K562 (cell line): Measurements from ENCODE around the gene RAD51D. TPM values are rescaled to one million over a fixed set of nuclear protein-coding genes. Genes with fewer than 3 reads are reported as not detected.

Source experiments
- CAMTA2 ChIP-seq: fragments of 250-450 bp; sonication (Bioruptor Pico); conservative IDR thresholded peaks from 2 replicates; pipeline ENCODE4 v1.5.1; 2022
- CHD2 ChIP-seq: IDR thresholded peaks from 2 replicates; pipeline ENCODE4 v1.6.1; 2011; ENCODE audit warnings: low read depth, low read length
- DDX20 ChIP-seq: fragments of 450-650 bp; IDR thresholded peaks from 2 replicates; pipeline ENCODE4 v1.6.1; 2016; ENCODE audit warnings: missing genetic modification characterization, low read depth, mild to moderate bottlenecking, missing compliant biosample characterization, moderate library complexity
- GATAD2A ChIP-seq: fragments of 450-650 bp; IDR thresholded peaks from 2 replicates; pipeline ENCODE4 v1.6.1; 2017
- HMGXB4 ChIP-seq: sonication (generic); formaldehyde crosslinking; IDR thresholded peaks from 2 replicates; pipeline ENCODE4 v1.8.1; 2023; ENCODE audit warnings: mild to moderate bottlenecking, missing genetic modification reagents
- HOXB6 ChIP-seq: fragments of 250-450 bp; sonication (Bioruptor Pico); IDR thresholded peaks from 2 replicates; pipeline ENCODE4 v1.5.1; 2022; ENCODE audit warnings: mild to moderate bottlenecking, borderline replicate concordance
- ILF3 ChIP-seq: fragments of 450-650 bp; IDR thresholded peaks from 2 replicates; pipeline ENCODE4 v1.6.1; 2018; ENCODE audit warnings: antibody characterized with exemption, mild to moderate bottlenecking, moderate library complexity, borderline replicate concordance
- KAT7 ChIP-seq: sonication (generic); formaldehyde crosslinking; IDR thresholded peaks from 2 replicates; pipeline ENCODE4 v1.8.0; 2022; ENCODE audit warnings: missing genetic modification reagents, mild to moderate bottlenecking, borderline replicate concordance
- MBD2 ChIP-seq: sonication (generic); IDR thresholded peaks from 2 replicates; pipeline ENCODE4 v1.6.1; 2016; ENCODE audit warnings: low read depth, borderline replicate concordance
- MCM3 ChIP-seq: fragments of 450-650 bp; IDR thresholded peaks from 2 replicates; pipeline ENCODE4 v1.6.1; 2016
- NCOA2 ChIP-seq, 2 experiments: fragments of 450-650 bp; IDR thresholded peaks; 2 replicates each; pipeline ENCODE4 v1.6.1; 2018; ENCODE audit warnings: mild to moderate bottlenecking in 2 of 2, moderate library complexity in 1 of 2; ENCODE audit not compliant: partially characterized antibody in 2 of 2
- NEUROD1 ChIP-seq: fragments of 150-350 bp; IDR thresholded peaks from 2 replicates; pipeline ENCODE4 v1.6.1; 2014; ENCODE audit warnings: borderline replicate concordance, low read length, low read depth; ENCODE audit not compliant: partially characterized antibody
- NR1H2 ChIP-seq: sonication (generic); formaldehyde crosslinking; IDR thresholded peaks from 2 replicates; pipeline ENCODE4 v1.4.0; 2020; ENCODE audit warnings: mild to moderate bottlenecking, missing genetic modification reagents
- PHB ChIP-seq: fragments of 250-450 bp; sonication (Bioruptor Pico); IDR thresholded peaks from 2 replicates; pipeline ENCODE4 v1.5.0; 2021
- POLR2H ChIP-seq: IDR thresholded peaks from 2 replicates; pipeline ENCODE4 v1.6.1; 2016; ENCODE audit warnings: missing genetic modification characterization, low read depth, mild to moderate bottlenecking, control low read depth, missing compliant biosample characterization, moderate library complexity
- SRF ChIP-seq, 2 experiments: fragments of 250-450, 450-650 bp in 1 of 2; sonication (Bioruptor Pico) in 1 of 2; sonication (generic) in 1 of 2; formaldehyde crosslinking; IDR thresholded peaks; 2 replicates each; pipeline versions ENCODE4 v1.5.0 to v1.5.1; 2020 to 2022; ENCODE audit warnings: mild to moderate bottlenecking in 1 of 2, missing genetic modification reagents in 1 of 2
- SRSF7 ChIP-seq: fragments of 200-400 bp; formaldehyde crosslinking; optimal IDR thresholded peaks from 2 replicates; pipeline ENCODE3; 2017; ENCODE audit warnings: mild to moderate bottlenecking, low read depth, low read length
- TSC22D4 ChIP-seq: fragments of 450-650 bp; IDR thresholded peaks from 2 replicates; pipeline ENCODE4 v1.6.1; 2016; ENCODE audit warnings: missing genetic modification characterization, missing biosample characterization, control low read depth
- ZBTB34 ChIP-seq: fragments of 250-450 bp; sonication (Bioruptor Pico); IDR thresholded peaks from 2 replicates; pipeline ENCODE4 v1.8.0; 2021; ENCODE audit warnings: mild to moderate bottlenecking, moderate library complexity
- ZEB2 ChIP-seq: fragments of 450-650 bp; IDR thresholded peaks from 2 replicates; pipeline ENCODE4 v1.6.1; 2016
- ZFP30 ChIP-seq: fragments of 250-450 bp; sonication (Bioruptor Pico); IDR thresholded peaks from 2 replicates; pipeline ENCODE4 v1.8.0; 2022; ENCODE audit warnings: moderate library complexity, mild to moderate bottlenecking, inconsistent platforms, borderline replicate concordance
- ZNF324 ChIP-seq: fragments of 250-450 bp; sonication (Bioruptor Pico); IDR thresholded peaks from 2 replicates; pipeline ENCODE4 v1.4.0; 2020; ENCODE audit warnings: mild to moderate bottlenecking
- ZNF57 ChIP-seq: fragments of 450-650 bp; formaldehyde crosslinking; IDR thresholded peaks from 2 replicates; pipeline ENCODE4 v1.4.0; 2020; ENCODE audit warnings: mild to moderate bottlenecking, moderate library complexity
- ZNF584 ChIP-seq: fragments of 200-800 bp; sonication (Bioruptor generic); IDR thresholded peaks from 2 replicates; pipeline ENCODE4 v1.6.1; 2016; ENCODE audit warnings: low read depth, mild to moderate bottlenecking, missing genetic modification characterization, missing compliant biosample characterization
- ZNF592 ChIP-seq: fragments of 450-650 bp; IDR thresholded peaks from 2 replicates; pipeline ENCODE4 v1.6.1; 2017; ENCODE audit warnings: antibody characterized with exemption, mild to moderate bottlenecking
- polyA plus RNA-seq, 8 experiments: library from polyadenylated mRNA; depleted of rRNA in 4 of 8; stranded (reverse) in 5 of 8; unstranded in 3 of 8; fragments of >200 nt; fragmentation: Nextera tagmentation in 2 of 8; fragmentation: Illumina TruSeq in 1 of 8; extraction: Ambion mirVana in 2 of 8; extraction: Trizol in 1 of 8; gene quantifications; 2 replicates each; pipeline versions ENCODE4 v1.2.1 to v1.2.3, GENCODE V29; 2011 to 2014; ENCODE audit warnings: inconsistent platforms in 1 of 8, missing spikeins in 1 of 8
- total RNA-seq, 7 experiments: library from RNA; depleted of rRNA in 6 of 7; stranded (reverse); fragments of >200 nt in 6 of 7; fragmentation: Illumina TruSeq in 2 of 7; extraction: Trizol in 2 of 7; gene quantifications; 2 replicates each; pipeline versions ENCODE4 v1.2.1 to v1.2.3, GENCODE V29; 2011 to 2021; ENCODE audit warnings: low replicate concordance in 1 of 7

The RAD51D gene
- total and polyA plus RNA-seq, 9 of the 15 experiments (the other 6 are each of a cell fraction or from before 2014, with no cell fraction given), result 2.2 to 16.9 (median 8.7) TPM

GRCh38 chr17:35088356-35088880 lies 31.2 kb downstream of the RAD51D start (continued):
- no peak for TF ChIP-seq NCOA2 (IDR thresholded peaks at IDR 0.05; ENCODE audit: partially characterized antibody in 2 of 2)
- TF ChIP-seq POLR2H (tag), result no peak
- no peak for TF ChIP-seq MCM3
- no peak for TF ChIP-seq KAT7
- TF ChIP-seq HMGXB4 (CRISPR knock-in tag), result no peak
- no peak for TF ChIP-seq ZNF584 (CRISPR knock-in tag)
- no peak for TF ChIP-seq ZNF324 (CRISPR knock-in tag)
- TF ChIP-seq ZBTB34 (CRISPR knock-in tag), result no peak
- no peak for TF ChIP-seq ZFP30 (CRISPR knock-in tag)
- TF ChIP-seq HOXB6 (CRISPR knock-in tag), result no peak
- TF ChIP-seq TSC22D4 (tag), result no peak
- no peak for TF ChIP-seq ZNF592
- TF ChIP-seq DDX20 (tag), result no peak
- TF ChIP-seq CHD2, result no peak
- TF ChIP-seq NR1H2 (CRISPR knock-in tag), result no peak
- TF ChIP-seq ZEB2, result peak; percentile 74
- TF ChIP-seq MBD2, result no peak
- no peak for TF ChIP-seq SRSF7
- no peak for TF ChIP-seq CAMTA2 (CRISPR knock-in tag)
- TF ChIP-seq ILF3, result no peak
- no peak for TF ChIP-seq ZNF57 (CRISPR knock-in tag)
- no peak for TF ChIP-seq SRF (CRISPR knock-in tag; IDR thresholded peaks at IDR 0.05)
- no peak for TF ChIP-seq PHB (CRISPR knock-in tag)
- TF ChIP-seq NEUROD1, result no peak
- TF ChIP-seq GATAD2A, result 0 out of 2 replicates have a peak, but pooled peaks have one; percentile 9
